Mesendoderm (in vitro differentiated cells): ENCODE data around the gene MTFR1L.
A peak's percentile ranks its signal among the peaks of the same experiment; 100 is the strongest.

ENCODE experiments used
- DNase-seq: peaks from one replicate; pipeline ENCODE4 v3.0.0; 2013
- H2AK5ac ChIP-seq: 2 replicates; pipeline ENCODE4 v1.6.1; 2013; ENCODE audit warnings: low read length, inconsistent platforms
- H2BK120ac ChIP-seq: 2 replicates; pipeline ENCODE4 v1.6.1; 2013; ENCODE audit warnings: low read depth, mild to moderate bottlenecking, low read length, moderate library complexity, mixed read lengths
- H2BK15ac ChIP-seq: replicated peaks from 2 replicates; pipeline ENCODE4 v1.6.1; 2013; ENCODE audit warnings: low read depth, mild to moderate bottlenecking, moderate library complexity
- H2BK5ac ChIP-seq: 2 replicates; pipeline ENCODE4 v1.6.1; 2013; ENCODE audit warnings: low read length, inconsistent platforms
- H3K18ac ChIP-seq: 2 replicates; pipeline ENCODE4 v1.6.1; 2013; ENCODE audit warnings: mild to moderate bottlenecking, low read length, mixed read lengths
- H3K23ac ChIP-seq: one replicate; pipeline ENCODE4 v1.6.1; 2013; ENCODE audit warnings: low read length
- H3K27ac ChIP-seq: 2 replicates; pipeline ENCODE4 v1.5.1; 2013; ENCODE audit warnings: low read depth, mild to moderate bottlenecking, inconsistent platforms, low read length, moderate library complexity
- H3K27me3 ChIP-seq: 2 replicates; pipeline ENCODE4 v1.6.1; 2013; ENCODE audit warnings: low read length, control low read depth, mild to moderate bottlenecking, inconsistent platforms; ENCODE audit not compliant: insufficient read depth, poor library complexity
- H3K36me3 ChIP-seq: 2 replicates; pipeline ENCODE4 v1.6.1; 2013; ENCODE audit warnings: low read length, inconsistent platforms; ENCODE audit not compliant: control insufficient read depth, insufficient read depth
- H3K4ac ChIP-seq: one replicate; pipeline ENCODE4 v1.6.1; 2013; ENCODE audit warnings: low read depth, mild to moderate bottlenecking, low read length, moderate library complexity
- H3K4me1 ChIP-seq: 2 replicates; pipeline ENCODE4 v1.6.1; 2013; ENCODE audit warnings: low read depth, low read length, inconsistent platforms; ENCODE audit not compliant: control insufficient read depth
- H3K4me2 ChIP-seq: 2 replicates; pipeline ENCODE4 v1.6.1; 2013; ENCODE audit warnings: low read length
- H3K4me3 ChIP-seq: 2 replicates; pipeline ENCODE4 v1.5.1; 2013; ENCODE audit warnings: mild to moderate bottlenecking, low read length
- H3K56ac ChIP-seq: one replicate; pipeline ENCODE4 v1.6.1; 2013; ENCODE audit warnings: low read length
- H3K79me1 ChIP-seq: 2 replicates; pipeline ENCODE4 v1.6.1; 2013; ENCODE audit warnings: low read length, inconsistent platforms
- H3K79me2 ChIP-seq: 2 replicates; pipeline ENCODE4 v1.6.1; 2013; ENCODE audit warnings: mild to moderate bottlenecking, low read length; ENCODE audit not compliant: control insufficient read depth, insufficient read depth
- H3K9ac ChIP-seq: 2 replicates; pipeline ENCODE4 v1.6.1; 2013; ENCODE audit warnings: low read length, inconsistent platforms
- H4K5ac ChIP-seq: one replicate; pipeline ENCODE4 v1.6.1; 2013; ENCODE audit warnings: low read length
- H4K8ac ChIP-seq: one replicate; pipeline ENCODE4 v1.6.1; 2013; ENCODE audit warnings: low read depth, mild to moderate bottlenecking, control low read depth, low read length, moderate library complexity
- WGBS: extraction: QIAGEN DNeasy Blood & Tissue Kit; methylation state at CpG from one replicate; pipeline ENCODE4 v1.1.7; 2013; ENCODE audit warnings: low lambda C conversion rate, missing lambda C conversion rate; ENCODE audit not compliant: insufficient coverage; ENCODE audit errors: extremely low coverage; 5-methylcytosine and 5-hydroxymethylcytosine counted together

The MTFR1L gene

GRCh38 chr1:25807480-25808390 lies 12.0 kb upstream of the MTFR1L start:
- Histone ChIP-seq H2BK5ac (no peak overlapping the region), H3K4me1 (no peaks in the 10 kb centered on the region), H3K27me3 (no peaks in the 10 kb centered on the region), H4K8ac (no peak overlapping the region), H3K4ac (no peak overlapping the region), H2AK5ac (no peak overlapping the region), H2BK120ac (no peak overlapping the region), H3K79me2 (no peaks in the 10 kb centered on the region), H3K79me1 (no peaks in the 10 kb centered on the region), H3K36me3 (no peaks in the 10 kb centered on the region), H2BK15ac (no peak overlapping the region), H3K4me2 (no peak overlapping the region), H3K27ac (no peak overlapping the region), H3K23ac (no peak overlapping the region), H3K4me3 (no peak overlapping the region), H3K18ac (no peak overlapping the region), H4K5ac (no peak overlapping the region), H3K9ac (no peak overlapping the region), H3K56ac (no peak overlapping the region)
- no peak for DNase-seq
- WGBS: no CpG with 5 or more reads among the region's 20 CpGs

DNA sequence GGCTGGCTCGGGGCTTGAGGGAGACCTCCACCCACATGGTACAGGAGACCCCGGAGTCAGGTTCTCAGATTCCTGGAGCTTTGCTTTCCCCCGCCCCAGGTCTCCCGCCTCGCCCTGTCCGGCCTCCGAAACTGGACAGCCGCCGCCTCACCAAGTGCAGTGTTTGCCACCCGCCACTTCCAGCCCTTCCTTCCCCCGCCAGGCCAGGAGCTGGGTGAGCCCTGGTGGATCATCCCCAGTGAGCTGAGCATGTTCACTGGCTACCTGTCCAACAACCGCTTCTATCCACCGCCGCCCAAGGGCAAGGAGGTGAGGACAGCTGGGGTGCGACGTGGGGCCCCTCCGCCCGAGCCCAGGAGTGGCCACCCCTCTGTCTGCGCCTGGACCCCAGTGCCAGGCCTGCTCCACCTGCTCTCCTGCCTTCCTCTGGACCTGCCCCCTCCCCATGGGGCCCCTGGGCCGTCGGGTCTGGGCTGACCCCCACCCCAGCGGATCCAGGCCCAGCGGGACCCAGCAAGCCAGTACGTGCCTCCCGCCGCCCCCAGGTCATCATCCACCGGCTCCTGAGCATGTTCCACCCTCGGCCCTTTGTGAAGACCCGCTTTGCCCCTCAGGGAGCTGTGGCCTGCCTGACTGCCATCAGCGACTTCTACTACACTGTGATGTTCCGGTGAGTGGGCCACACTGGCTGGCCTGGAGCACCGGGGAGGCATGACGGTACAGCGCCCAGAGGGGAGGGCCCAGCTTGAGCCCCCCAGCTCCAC lies 11.1 kb upstream of the MTFR1L start:
- Histone ChIP-seq H3K23ac (no peak overlapping the region), H4K5ac (no peak overlapping the region), H2BK15ac (no peak overlapping the region), H3K4me2 (no peak overlapping the region), H3K56ac (no peak overlapping the region), H3K36me3 (peaks cover under 1% of the 10 kb centered on the region), H2BK120ac (no peak overlapping the region), H3K79me2 (no peaks in the 10 kb centered on the region), H3K4me3 (no peak overlapping the region), H3K4ac (no peak overlapping the region), H3K18ac (no peak overlapping the region), H3K9ac (no peak overlapping the region), H3K79me1 (no peaks in the 10 kb centered on the region), H3K27ac (no peak overlapping the region), H2BK5ac (no peak overlapping the region), H3K4me1 (no peaks in the 10 kb centered on the region), H3K27me3 (no peaks in the 10 kb centered on the region), H4K8ac (no peak overlapping the region), H2AK5ac (no peak overlapping the region)
- DNase-seq: no peak
- WGBS: no CpG with 5 or more reads among the region's 34 CpGs

GRCh38 chr1:25809283-25809926 lies 10.3 kb upstream of the MTFR1L start:
- Histone ChIP-seq H2AK5ac (no peak overlapping the region), H2BK15ac (no peak overlapping the region), H3K9ac (no peak overlapping the region), H2BK120ac (no peak overlapping the region), H3K36me3 (peaks cover 2% of the 10 kb centered on the region), H3K56ac (no peak overlapping the region), H3K4me3 (no peak overlapping the region), H4K8ac (no peak overlapping the region), H3K27ac (no peak overlapping the region), H3K4me1 (no peaks in the 10 kb centered on the region), H3K79me2 (no peaks in the 10 kb centered on the region), H3K18ac (no peak overlapping the region), H2BK5ac (no peak overlapping the region), H3K23ac (no peak overlapping the region), H3K4ac (no peak overlapping the region), H3K79me1 (no peaks in the 10 kb centered on the region), H3K4me2 (no peak overlapping the region), H4K5ac (no peak overlapping the region), H3K27me3 (no peaks in the 10 kb centered on the region)
- no CpG with 5 or more reads among the region's 18 CpGs for WGBS
- no peak for DNase-seq

DNA sequence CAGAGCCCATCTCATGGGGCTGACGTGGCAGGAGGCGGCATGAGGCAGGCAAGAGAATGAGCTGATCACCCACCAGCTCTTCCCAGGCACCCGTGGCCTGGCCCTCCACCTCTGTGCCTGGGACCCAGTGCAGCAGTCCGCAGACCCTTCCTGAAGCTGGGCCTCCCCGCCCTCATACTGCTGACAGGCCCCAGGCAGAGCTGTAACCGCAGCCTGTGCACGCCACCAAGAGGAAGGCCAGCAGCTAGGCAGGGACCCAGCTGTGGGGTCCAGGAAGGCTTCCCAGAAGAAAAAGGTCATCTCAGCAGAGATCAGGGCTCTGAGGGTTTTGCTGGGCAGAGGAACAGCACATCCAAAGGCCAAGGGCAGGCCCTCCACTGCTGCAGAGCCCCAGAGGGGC lies 9.8 kb upstream of the MTFR1L start:
- no peaks in the 10 kb centered on the region for H3K4me1 ChIP-seq
- no peak overlapping the region for H3K4me2 ChIP-seq
- H3K56ac ChIP-seq: no peak overlapping the region
- H4K8ac ChIP-seq: no peak overlapping the region
- H3K27ac ChIP-seq: no peak overlapping the region
- H4K5ac ChIP-seq: no peak overlapping the region
- no peak overlapping the region for H3K18ac ChIP-seq
- H3K4me3 ChIP-seq: no peak overlapping the region
- H3K23ac ChIP-seq: no peak overlapping the region
- H3K79me1 ChIP-seq: no peaks in the 10 kb centered on the region
- no peak overlapping the region for H2BK15ac ChIP-seq
- no peaks in the 10 kb centered on the region for H3K27me3 ChIP-seq
- no peak for DNase-seq
- H3K4ac ChIP-seq: no peak overlapping the region
- no CpG with 5 or more reads among the region's 7 CpGs for WGBS
- no peaks in the 10 kb centered on the region for H3K79me2 ChIP-seq
- H3K36me3 ChIP-seq: peaks cover 2% of the 10 kb centered on the region
- no peak overlapping the region for H2BK120ac ChIP-seq
- no peak overlapping the region for H3K9ac ChIP-seq
- H2BK5ac ChIP-seq: no peak overlapping the region
- H2AK5ac ChIP-seq: no peak overlapping the region

DNA sequence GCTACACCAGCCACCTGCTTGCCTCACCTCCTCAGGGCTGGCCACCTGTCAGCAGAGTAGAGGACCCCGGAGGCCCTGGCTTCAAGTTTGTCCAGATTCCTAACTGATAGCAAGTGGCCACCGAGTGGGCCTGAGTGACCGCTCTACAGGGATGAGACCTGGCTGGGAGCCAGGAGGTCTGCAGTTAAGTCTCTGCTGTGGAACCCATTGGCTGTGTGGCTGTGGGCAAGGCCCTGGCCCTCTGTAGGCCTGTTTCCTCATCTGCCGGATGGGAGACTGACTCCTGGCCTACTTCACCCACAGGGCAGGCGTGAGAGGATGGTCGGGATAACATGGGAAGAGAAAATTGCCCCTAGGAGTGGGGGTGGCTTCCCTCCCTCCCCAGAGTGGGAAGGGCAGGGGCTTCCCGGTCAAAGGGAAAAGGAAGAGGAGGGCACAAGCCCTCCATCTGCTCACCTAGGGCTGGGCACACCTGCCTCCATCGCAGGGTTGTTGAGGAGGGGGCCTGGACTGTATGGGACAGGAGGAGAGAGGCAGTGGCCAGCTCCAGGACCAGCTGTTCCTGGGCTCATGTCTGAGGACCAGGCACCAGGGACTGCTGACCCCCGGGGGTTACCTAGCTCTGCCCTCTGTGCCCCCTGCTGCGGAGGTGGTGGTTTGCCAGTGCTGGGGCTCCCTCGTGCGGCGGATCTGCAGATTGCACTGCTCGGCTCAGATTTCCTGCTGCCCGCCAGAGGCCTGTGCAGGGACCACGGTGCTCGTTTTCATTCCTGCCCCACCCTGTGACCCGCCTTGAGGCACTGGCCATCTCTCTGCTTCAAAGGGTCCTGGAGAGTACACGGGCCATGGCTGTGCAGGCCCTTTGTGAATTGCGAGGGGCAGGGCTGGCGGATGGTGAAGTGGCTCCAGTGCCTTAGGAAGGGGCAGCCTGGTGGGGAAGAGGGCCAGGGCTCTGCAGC lies 9.1 kb upstream of the MTFR1L start:
- no peak overlapping the region for H3K9ac ChIP-seq
- H3K56ac ChIP-seq: no peak overlapping the region
- H2BK120ac ChIP-seq: no peak overlapping the region
- no CpG with 5 or more reads among the region's 21 CpGs for WGBS
- no peaks in the 10 kb centered on the region for H3K79me1 ChIP-seq
- peak; percentile 77 for DNase-seq
- H3K27me3 ChIP-seq: no peaks in the 10 kb centered on the region
- H3K23ac ChIP-seq: no peak overlapping the region
- H4K8ac ChIP-seq: no peak overlapping the region
- H3K18ac ChIP-seq: no peak overlapping the region
- H2BK15ac ChIP-seq: no peak overlapping the region
- H3K4ac ChIP-seq: no peak overlapping the region
- H3K4me2 ChIP-seq: no peak overlapping the region
- no peaks in the 10 kb centered on the region for H3K4me1 ChIP-seq
- no peaks in the 10 kb centered on the region for H3K79me2 ChIP-seq
- H3K27ac ChIP-seq: no peak overlapping the region
- H2BK5ac ChIP-seq: no peak overlapping the region
- H4K5ac ChIP-seq: no peak overlapping the region
- peaks cover 2% of the 10 kb centered on the region for H3K36me3 ChIP-seq
- H3K4me3 ChIP-seq: no peak overlapping the region
- H2AK5ac ChIP-seq: no peak overlapping the region
